ENCODE measurements around the gene RPL38. TPM values are rescaled to one million over a fixed set of nuclear protein-coding genes. Genes with fewer than 3 reads are reported as not detected.

RPL38 gene
- total and polyA plus RNA-seq, 2 experiments from 2014 or later: 286 to 5,312 TPM

DNA sequence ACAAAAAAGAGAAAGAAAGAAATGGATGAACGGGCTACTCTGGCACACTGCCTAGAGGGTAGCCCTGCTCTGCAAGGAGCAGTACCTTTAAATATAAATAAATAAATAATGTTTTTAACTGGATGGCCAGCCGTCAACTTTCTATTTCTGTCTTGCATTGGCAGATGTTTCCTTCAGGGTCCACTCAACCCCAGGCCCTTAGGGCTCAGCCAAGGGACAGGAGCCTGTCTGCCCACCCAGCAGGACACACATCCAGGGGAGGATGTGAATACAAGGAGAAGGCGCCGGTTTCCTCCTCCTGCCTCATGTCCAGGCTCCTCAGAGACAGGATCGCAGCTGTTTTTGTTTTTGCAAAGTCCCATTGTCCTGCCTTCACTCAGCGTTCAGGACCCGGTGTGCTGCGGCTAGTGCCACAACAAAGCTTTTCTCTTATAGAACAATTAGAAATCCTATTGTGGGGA lies 32.5 kb downstream of the RPL38 start:
- TF ChIP-seq JUNB (IDR thresholded peaks at IDR 0.05; ENCODE audit: unreplicated experiment) (no peak), ZNF331 (CRISPR knock-in tag; IDR thresholded peaks at IDR 0.05; ENCODE audit: low read depth) (no peak), STAT1 (IDR thresholded peaks at IDR 0.05; ENCODE audit: unreplicated experiment) (no peak), CREB1 (CRISPR knock-in tag; IDR thresholded peaks at IDR 0.05; ENCODE audit: low read depth) (no peak), EZH2 (IDR thresholded peaks at IDR 0.05; ENCODE audit: low read depth, unreplicated experiment) (no peak), EZH2phosphoT487 (IDR thresholded peaks at IDR 0.05; ENCODE audit: unreplicated experiment) (no peak), ZNF114 (CRISPR knock-in tag; IDR thresholded peaks at IDR 0.05) (no peak), NANOG (IDR thresholded peaks at IDR 0.05; ENCODE audit: borderline replicate concordance) (no peak), POLR2AphosphoS5 (IDR thresholded peaks at IDR 0.05; ENCODE audit: low read depth) (no peak)
- TF ChIP-seq, protein P1, sequence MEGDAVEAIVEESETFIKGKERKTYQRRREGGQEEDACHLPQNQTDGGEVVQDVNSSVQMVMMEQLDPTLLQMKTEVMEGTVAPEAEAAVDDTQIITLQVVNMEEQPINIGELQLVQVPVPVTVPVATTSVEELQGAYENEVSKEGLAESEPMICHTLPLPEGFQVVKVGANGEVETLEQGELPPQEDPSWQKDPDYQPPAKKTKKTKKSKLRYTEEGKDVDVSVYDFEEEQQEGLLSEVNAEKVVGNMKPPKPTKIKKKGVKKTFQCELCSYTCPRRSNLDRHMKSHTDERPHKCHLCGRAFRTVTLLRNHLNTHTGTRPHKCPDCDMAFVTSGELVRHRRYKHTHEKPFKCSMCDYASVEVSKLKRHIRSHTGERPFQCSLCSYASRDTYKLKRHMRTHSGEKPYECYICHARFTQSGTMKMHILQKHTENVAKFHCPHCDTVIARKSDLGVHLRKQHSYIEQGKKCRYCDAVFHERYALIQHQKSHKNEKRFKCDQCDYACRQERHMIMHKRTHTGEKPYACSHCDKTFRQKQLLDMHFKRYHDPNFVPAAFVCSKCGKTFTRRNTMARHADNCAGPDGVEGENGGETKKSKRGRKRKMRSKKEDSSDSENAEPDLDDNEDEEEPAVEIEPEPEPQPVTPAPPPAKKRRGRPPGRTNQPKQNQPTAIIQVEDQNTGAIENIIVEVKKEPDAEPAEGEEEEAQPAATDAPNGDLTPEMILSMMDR (conservative IDR thresholded peaks at IDR 0.05; ENCODE audit: low read depth in 2 of 2): no peak
- TF ChIP-seq, protein P2, sequence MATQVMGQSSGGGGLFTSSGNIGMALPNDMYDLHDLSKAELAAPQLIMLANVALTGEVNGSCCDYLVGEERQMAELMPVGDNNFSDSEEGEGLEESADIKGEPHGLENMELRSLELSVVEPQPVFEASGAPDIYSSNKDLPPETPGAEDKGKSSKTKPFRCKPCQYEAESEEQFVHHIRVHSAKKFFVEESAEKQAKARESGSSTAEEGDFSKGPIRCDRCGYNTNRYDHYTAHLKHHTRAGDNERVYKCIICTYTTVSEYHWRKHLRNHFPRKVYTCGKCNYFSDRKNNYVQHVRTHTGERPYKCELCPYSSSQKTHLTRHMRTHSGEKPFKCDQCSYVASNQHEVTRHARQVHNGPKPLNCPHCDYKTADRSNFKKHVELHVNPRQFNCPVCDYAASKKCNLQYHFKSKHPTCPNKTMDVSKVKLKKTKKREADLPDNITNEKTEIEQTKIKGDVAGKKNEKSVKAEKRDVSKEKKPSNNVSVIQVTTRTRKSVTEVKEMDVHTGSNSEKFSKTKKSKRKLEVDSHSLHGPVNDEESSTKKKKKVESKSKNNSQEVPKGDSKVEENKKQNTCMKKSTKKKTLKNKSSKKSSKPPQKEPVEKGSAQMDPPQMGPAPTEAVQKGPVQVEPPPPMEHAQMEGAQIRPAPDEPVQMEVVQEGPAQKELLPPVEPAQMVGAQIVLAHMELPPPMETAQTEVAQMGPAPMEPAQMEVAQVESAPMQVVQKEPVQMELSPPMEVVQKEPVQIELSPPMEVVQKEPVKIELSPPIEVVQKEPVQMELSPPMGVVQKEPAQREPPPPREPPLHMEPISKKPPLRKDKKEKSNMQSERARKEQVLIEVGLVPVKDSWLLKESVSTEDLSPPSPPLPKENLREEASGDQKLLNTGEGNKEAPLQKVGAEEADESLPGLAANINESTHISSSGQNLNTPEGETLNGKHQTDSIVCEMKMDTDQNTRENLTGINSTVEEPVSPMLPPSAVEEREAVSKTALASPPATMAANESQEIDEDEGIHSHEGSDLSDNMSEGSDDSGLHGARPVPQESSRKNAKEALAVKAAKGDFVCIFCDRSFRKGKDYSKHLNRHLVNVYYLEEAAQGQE (IDR thresholded peaks at IDR 0.05; ENCODE audit: unreplicated experiment): no peak
- TF ChIP-seq, protein P3, sequence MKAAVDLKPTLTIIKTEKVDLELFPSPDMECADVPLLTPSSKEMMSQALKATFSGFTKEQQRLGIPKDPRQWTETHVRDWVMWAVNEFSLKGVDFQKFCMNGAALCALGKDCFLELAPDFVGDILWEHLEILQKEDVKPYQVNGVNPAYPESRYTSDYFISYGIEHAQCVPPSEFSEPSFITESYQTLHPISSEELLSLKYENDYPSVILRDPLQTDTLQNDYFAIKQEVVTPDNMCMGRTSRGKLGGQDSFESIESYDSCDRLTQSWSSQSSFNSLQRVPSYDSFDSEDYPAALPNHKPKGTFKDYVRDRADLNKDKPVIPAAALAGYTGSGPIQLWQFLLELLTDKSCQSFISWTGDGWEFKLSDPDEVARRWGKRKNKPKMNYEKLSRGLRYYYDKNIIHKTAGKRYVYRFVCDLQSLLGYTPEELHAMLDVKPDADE (IDR thresholded peaks at IDR 0.05): no peak
- TF ChIP-seq, protein P4, sequence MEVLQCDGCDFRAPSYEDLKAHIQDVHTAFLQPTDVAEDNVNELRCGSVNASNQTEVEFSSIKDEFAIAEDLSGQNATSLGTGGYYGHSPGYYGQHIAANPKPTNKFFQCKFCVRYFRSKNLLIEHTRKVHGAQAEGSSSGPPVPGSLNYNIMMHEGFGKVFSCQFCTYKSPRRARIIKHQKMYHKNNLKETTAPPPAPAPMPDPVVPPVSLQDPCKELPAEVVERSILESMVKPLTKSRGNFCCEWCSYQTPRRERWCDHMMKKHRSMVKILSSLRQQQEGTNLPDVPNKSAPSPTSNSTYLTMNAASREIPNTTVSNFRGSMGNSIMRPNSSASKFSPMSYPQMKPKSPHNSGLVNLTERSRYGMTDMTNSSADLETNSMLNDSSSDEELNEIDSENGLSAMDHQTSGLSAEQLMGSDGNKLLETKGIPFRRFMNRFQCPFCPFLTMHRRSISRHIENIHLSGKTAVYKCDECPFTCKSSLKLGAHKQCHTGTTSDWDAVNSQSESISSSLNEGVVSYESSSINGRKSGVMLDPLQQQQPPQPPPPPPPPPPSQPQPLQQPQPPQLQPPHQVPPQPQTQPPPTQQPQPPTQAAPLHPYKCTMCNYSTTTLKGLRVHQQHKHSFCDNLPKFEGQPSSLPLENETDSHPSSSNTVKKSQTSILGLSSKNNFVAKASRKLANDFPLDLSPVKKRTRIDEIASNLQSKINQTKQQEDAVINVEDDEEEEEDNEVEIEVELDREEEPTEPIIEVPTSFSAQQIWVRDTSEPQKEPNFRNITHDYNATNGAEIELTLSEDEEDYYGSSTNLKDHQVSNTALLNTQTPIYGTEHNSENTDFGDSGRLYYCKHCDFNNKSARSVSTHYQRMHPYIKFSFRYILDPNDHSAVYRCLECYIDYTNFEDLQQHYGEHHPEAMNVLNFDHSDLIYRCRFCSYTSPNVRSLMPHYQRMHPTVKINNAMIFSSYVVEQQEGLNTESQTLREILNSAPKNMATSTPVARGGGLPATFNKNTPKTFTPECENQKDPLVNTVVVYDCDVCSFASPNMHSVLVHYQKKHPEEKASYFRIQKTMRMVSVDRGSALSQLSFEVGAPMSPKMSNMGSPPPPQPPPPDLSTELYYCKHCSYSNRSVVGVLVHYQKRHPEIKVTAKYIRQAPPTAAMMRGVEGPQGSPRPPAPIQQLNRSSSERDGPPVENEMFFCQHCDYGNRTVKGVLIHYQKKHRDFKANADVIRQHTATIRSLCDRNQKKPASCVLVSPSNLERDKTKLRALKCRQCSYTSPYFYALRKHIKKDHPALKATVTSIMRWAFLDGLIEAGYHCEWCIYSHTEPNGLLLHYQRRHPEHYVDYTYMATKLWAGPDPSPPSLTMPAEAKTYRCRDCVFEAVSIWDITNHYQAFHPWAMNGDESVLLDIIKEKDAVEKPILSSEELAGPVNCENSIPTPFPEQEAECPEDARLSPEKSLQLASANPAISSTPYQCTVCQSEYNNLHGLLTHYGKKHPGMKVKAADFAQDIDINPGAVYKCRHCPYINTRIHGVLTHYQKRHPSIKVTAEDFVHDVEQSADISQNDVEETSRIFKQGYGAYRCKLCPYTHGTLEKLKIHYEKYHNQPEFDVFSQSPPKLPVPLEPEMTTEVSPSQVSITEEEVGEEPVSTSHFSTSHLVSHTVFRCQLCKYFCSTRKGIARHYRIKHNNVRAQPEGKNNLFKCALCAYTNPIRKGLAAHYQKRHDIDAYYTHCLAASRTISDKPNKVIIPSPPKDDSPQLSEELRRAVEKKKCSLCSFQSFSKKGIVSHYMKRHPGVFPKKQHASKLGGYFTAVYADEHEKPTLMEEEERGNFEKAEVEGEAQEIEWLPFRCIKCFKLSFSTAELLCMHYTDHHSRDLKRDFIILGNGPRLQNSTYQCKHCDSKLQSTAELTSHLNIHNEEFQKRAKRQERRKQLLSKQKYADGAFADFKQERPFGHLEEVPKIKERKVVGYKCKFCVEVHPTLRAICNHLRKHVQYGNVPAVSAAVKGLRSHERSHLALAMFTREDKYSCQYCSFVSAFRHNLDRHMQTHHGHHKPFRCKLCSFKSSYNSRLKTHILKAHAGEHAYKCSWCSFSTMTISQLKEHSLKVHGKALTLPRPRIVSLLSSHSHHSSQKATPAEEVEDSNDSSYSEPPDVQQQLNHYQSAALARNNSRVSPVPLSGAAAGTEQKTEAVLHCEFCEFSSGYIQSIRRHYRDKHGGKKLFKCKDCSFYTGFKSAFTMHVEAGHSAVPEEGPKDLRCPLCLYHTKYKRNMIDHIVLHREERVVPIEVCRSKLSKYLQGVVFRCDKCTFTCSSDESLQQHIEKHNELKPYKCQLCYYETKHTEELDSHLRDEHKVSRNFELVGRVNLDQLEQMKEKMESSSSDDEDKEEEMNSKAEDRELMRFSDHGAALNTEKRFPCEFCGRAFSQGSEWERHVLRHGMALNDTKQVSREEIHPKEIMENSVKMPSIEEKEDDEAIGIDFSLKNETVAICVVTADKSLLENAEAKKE (CRISPR knock-in tag; IDR thresholded peaks at IDR 0.05): no peak
- Mint-ChIP-seq H3K36me3 (ENCODE audit: low read depth) (no peaks in the 10 kb centered on the region), H3K9me3 (no peaks in the 10 kb centered on the region; the same call in 1 of the 3 replicates), H3K27me3 (ENCODE audit: insufficient read depth, low read depth, poor library complexity) (peaks cover 7% of the 10 kb centered on the region), H3K4me3 (no peak overlapping the region), H3K4me1 (peaks cover 17% of the 10 kb centered on the region), H3K27ac (no peak overlapping the region)
- Histone ChIP-seq H3K4me1 (ENCODE audit: insufficient read depth) (peaks cover 6% of the 10 kb centered on the region; the same call in 1 of the 2 replicates), H3K27ac (ENCODE audit: low read depth) (no peak overlapping the region), H2AFZ (no peak overlapping the region), H3K27me3 (ENCODE audit: insufficient read depth) (no peaks in the 10 kb centered on the region), H4K20me1 (replicated peaks; ENCODE audit: insufficient read depth) (no peaks in the 10 kb centered on the region), H3K9me2 (ENCODE audit: insufficient read depth) (no peaks in the 10 kb centered on the region), H3F3A (replicated peaks; ENCODE audit: low read depth) (no peaks in the 10 kb centered on the region), H3K79me2 (replicated peaks; ENCODE audit: insufficient read depth) (no peaks in the 10 kb centered on the region), H3K4me2 (no peak overlapping the region), H3K4me3 (no peak overlapping the region), H3K36me3 (ENCODE audit: insufficient read depth) (no peaks in the 10 kb centered on the region)
- ATAC-seq (no peak; the same call in 2 of the 3 replicates), DNase-seq (ENCODE audit: low spot score) (no peak)

Measured in GM23338 (cell line).